HG03139 (cell line): ENCODE results near the gene AGTRAP.
A peak's percentile ranks its signal among the peaks of the same experiment; 100 is the strongest.

Source experiments
- ATAC-seq: cut with Tn5 transposase; IDR thresholded peaks from one replicate; pipeline ENCODE4 v1.9.1; 2021; ENCODE audit not compliant: unreplicated experiment

The AGTRAP gene

GRCh38 chr1:11705596-11705995, 30.3 kb upstream of the AGTRAP start:
- ATAC-seq = no peak

- ATAC-seq = no peak
Measured at GRCh38 chr1:11706292-11706691, 29.6 kb upstream of the AGTRAP start.

GRCh38 chr1:11707621-11708276, 28.2 kb upstream of the AGTRAP start:
- no peak for ATAC-seq

GRCh38 chr1:11708554-11709350, 27.2 kb upstream of the AGTRAP start:
- no peak for ATAC-seq

GRCh38 chr1:11711490-11711889, 24.4 kb upstream of the AGTRAP start:
- no peak for ATAC-seq

- ATAC-seq = no peak
Measured at GRCh38 chr1:11712285-11712684, 23.7 kb upstream of the AGTRAP start.

- ATAC-seq = no peak
Measured at GRCh38 chr1:11713095-11713494, 22.8 kb upstream of the AGTRAP start.

GRCh38 chr1:11714831-11715575, 20.9 kb upstream of the AGTRAP start:
- no peak for ATAC-seq

- no peak for ATAC-seq
Measured at GRCh38 chr1:11719313-11720032, 16.5 kb upstream of the AGTRAP start.

GRCh38 chr1:11720033-11720376, 15.9 kb upstream of the AGTRAP start:
- no peak for ATAC-seq

GRCh38 chr1:11720525-11720924, 15.4 kb upstream of the AGTRAP start:
- ATAC-seq = no peak

GRCh38 chr1:11721311-11721710, 14.6 kb upstream of the AGTRAP start:
- ATAC-seq = no peak

GRCh38 chr1:11722538-11722937, 13.4 kb upstream of the AGTRAP start:
- no peak for ATAC-seq

- ATAC-seq = no peak
Measured at GRCh38 chr1:11725616-11726015, 10.3 kb upstream of the AGTRAP start.

- ATAC-seq = no peak
Measured at GRCh38 chr1:11727119-11727518, 8.8 kb upstream of the AGTRAP start.

- no peak for ATAC-seq
Measured at GRCh38 chr1:11728126-11728806, 7.7 kb upstream of the AGTRAP start.

- ATAC-seq = no peak
Measured at GRCh38 chr1:11729155-11729497, 6.8 kb upstream of the AGTRAP start.

GRCh38 chr1:11729498-11730428, 6.2 kb upstream of the AGTRAP start:
- no peak for ATAC-seq

- peak; percentile 50 for ATAC-seq
Measured at GRCh38 chr1:11730429-11730891, 5.5 kb upstream of the AGTRAP start.
